ENCODE data around the gene MBD3.

MBD3 gene

GRCh38 chr19:1599460-1599846 is 6.8 kb upstream of the MBD3 start:
- DNase-seq (ENCODE audit: low read depth in 2 of 2) = no peak

- no peak for DNase-seq (ENCODE audit: low read depth in 2 of 2)
Observed at GRCh38 chr19:1598777-1599459, 6.3 kb upstream of the MBD3 start.

GRCh38 chr19:1593501-1593772 is 772 bp upstream of the MBD3 start:
- DNase-seq (ENCODE audit: low read depth in 2 of 2) = no peak

GRCh38 chr19:1592024-1592754 is 476 bp downstream of the MBD3 start:
- peak; percentile 74 to 79 for DNase-seq (ENCODE audit: low read depth in 2 of 2)

- DNase-seq (ENCODE audit: low read depth in 2 of 2) = no peak
Observed at GRCh38 chr19:1591421-1592023, 1.1 kb downstream of the MBD3 start.

GRCh38 chr19:1590641-1591397 is 1.8 kb downstream of the MBD3 start:
- no peak for DNase-seq (ENCODE audit: low read depth in 2 of 2)

- DNase-seq (ENCODE audit: low read depth in 2 of 2) = no peak
Observed at GRCh38 chr19:1587872-1588271, 4.8 kb downstream of the MBD3 start.

- DNase-seq (ENCODE audit: low read depth in 2 of 2) = no peak
Observed at GRCh38 chr19:1585243-1585580, 7.5 kb downstream of the MBD3 start.

- no peak for DNase-seq (ENCODE audit: low read depth in 2 of 2)
Observed at GRCh38 chr19:1584500-1585242, 8.0 kb downstream of the MBD3 start.

GRCh38 chr19:1582201-1582600 is 10.5 kb downstream of the MBD3 start:
- no peak for DNase-seq (ENCODE audit: low read depth in 2 of 2)

- DNase-seq (ENCODE audit: low read depth in 2 of 2) = no peak
Observed at GRCh38 chr19:1580957-1581356, 11.7 kb downstream of the MBD3 start.

GRCh38 chr19:1580382-1580781 is 12.3 kb downstream of the MBD3 start:
- no peak for DNase-seq (ENCODE audit: low read depth in 2 of 2)

- no peak for DNase-seq (ENCODE audit: low read depth in 2 of 2)
Observed at GRCh38 chr19:1579222-1579621, 13.4 kb downstream of the MBD3 start.

- DNase-seq (ENCODE audit: low read depth in 2 of 2) = no peak
Observed at GRCh38 chr19:1577929-1578618, 14.6 kb downstream of the MBD3 start.

- no peak for DNase-seq (ENCODE audit: low read depth in 2 of 2)
Observed at GRCh38 chr19:1577090-1577928, 15.4 kb downstream of the MBD3 start.

GRCh38 chr19:1576242-1577089 is 16.2 kb downstream of the MBD3 start:
- DNase-seq (ENCODE audit: low read depth in 2 of 2) = no peak

GRCh38 chr19:1575323-1576241 is 17.1 kb downstream of the MBD3 start:
- DNase-seq (ENCODE audit: low read depth in 2 of 2) = no peak

GRCh38 chr19:1574354-1575136 is 18.1 kb downstream of the MBD3 start:
- DNase-seq (ENCODE audit: low read depth in 2 of 2) = no peak

Measured in stimulated activated CD4-positive, alpha-beta T cell treated with anti-CD3 and anti-CD28 coated beads, Interleukin-4, amount 100 ng/mL, for 48 hours (primary cell).